22Rv1 (cell line): Measurements from ENCODE around the gene EZH2.

ENCODE experiments used
- ZFX ChIP-seq: fragments of 450-650 bp; IDR thresholded peaks from 2 replicates; pipeline ENCODE4 v1.6.1; 2017; ENCODE audit warnings: antibody characterized with exemption, borderline replicate concordance
- TF ChIP-seq, protein P1 (sequence below): fragments of 450-650 bp; IDR thresholded peaks from 2 replicates; pipeline ENCODE4 v1.5.1; 2017; ENCODE audit warnings: mild to moderate bottlenecking

DNA sequence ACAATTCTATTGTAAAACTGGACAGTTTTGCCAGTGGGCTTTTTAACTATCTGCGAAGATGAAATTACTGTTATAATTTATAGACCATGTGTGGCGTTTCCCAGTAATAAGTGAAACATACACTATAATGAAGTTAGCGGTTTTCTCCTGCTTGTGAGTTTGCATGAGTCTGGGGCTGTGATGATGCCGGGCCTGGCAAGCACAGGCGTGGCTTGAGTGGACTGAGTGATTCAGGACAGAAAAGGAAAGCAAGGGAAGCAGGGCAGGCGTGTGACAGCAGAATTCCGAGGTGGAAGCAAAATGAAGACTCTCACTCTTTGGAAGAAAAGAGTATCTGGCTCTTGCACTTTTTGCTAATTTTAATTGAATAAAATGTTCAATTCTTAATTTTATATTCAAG, 94.9 kb downstream of the EZH2 start:
- TF ChIP-seq, protein P1, sequence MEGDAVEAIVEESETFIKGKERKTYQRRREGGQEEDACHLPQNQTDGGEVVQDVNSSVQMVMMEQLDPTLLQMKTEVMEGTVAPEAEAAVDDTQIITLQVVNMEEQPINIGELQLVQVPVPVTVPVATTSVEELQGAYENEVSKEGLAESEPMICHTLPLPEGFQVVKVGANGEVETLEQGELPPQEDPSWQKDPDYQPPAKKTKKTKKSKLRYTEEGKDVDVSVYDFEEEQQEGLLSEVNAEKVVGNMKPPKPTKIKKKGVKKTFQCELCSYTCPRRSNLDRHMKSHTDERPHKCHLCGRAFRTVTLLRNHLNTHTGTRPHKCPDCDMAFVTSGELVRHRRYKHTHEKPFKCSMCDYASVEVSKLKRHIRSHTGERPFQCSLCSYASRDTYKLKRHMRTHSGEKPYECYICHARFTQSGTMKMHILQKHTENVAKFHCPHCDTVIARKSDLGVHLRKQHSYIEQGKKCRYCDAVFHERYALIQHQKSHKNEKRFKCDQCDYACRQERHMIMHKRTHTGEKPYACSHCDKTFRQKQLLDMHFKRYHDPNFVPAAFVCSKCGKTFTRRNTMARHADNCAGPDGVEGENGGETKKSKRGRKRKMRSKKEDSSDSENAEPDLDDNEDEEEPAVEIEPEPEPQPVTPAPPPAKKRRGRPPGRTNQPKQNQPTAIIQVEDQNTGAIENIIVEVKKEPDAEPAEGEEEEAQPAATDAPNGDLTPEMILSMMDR = no peak
- TF ChIP-seq ZFX = no peak
